NCI-H1105 (cell line): ENCODE data around the gene ZNF195.
"Not testable (repeated sequence)": the region's sequence is repeated elsewhere in the genome, so short reads cannot be mapped to it uniquely, and the experiment has no call there.

Experiments used
- DNase-seq: peaks from one replicate; lab custom pipeline; 2025; lab: John Stamatoyannopoulos, UW

Gene ZNF195

DNA sequence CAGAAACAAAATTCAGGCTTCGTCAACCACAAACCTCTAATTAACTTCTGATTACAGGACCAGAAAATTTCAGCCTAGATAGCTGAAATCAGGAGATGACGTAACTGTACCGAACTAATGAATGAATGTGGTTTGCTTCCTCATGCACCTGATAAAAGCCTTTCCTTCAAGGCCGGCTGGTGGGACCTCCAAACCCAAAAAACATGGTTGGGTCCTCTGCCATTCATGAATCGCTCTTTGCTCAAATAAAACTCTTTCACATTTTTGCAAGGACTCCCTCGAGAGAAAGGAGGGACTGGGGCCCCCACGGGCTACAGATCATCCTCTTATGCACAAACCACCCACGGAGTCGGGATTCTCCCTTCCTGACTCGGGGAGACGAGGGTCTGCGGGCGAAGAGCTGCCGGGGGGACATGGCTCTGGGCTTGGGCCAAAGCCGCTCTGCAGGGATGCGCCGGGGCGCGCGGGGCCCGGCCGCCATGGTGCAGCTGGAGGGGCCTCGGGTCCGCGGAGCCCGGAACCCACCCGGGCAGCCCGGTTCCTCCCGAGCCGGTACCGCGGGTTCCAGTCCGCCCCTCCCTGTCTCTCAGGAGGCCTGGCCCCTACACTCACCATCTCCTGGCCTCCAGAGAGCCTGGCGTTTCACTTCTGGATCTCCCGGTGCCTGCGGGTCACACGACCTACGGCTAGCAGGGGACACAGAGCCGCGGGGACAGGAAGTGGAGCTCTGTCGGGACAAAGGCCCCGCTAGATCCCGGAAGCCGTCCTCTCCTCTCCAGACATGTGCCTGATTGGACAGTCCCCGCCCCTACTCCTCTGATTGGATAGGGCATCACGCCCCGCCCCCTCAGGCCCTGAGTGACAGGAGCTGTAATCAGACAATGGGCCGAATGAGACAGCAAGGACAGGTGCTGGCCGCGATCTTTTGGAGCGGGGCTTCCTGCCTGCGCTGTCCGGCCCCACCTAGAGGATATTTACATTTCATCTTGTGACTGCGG is at the start of gene ZNF195:
Gene ZNF195 (minus strand): TSS at position 721 of the 998 bp plus-strand sequence. CDS start 106 bp downstream, at position 615.
- DNase-seq, result peak; percentile 99

DNA sequence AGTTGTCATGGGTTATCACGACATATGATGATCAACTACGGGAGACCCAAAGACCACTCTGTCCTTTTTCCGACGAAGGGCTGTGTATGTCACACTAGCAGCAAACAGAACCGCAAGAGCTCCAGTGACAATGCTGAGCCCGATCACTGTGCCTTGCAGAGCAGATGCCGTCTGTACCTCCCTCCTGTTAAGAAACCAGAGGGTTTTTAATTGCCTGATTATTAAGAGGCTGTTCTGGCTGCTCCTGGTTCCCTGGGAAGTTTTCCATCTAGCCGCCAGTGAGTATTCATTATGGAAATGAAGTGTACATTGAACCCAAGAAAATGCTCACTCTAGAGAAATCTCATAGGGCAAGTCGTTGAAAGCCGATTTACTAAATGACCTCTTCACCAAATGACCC is 49.1 kb upstream of the ZNF195 start:
- DNase-seq, result peak; percentile 15

DNA sequence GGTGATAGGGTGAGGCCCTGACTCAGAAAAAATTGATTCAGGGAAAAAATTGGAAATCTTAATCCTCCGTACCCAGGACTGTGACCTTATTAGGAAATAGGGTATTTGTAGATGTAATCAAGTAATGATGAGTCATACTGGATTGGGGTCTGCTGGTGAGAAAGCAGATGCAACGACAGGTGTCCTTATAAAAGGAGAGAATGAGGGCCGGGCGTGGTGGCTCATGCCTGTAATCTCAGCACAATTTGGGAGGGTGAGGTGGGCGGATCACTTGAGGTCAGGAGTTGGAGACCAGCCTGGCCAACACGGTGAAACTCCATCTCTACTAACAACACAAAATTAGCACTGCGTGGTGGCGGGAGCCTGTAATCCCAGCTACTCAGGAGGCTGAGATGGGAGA is 47.6 kb upstream of the ZNF195 start:
- DNase-seq, result not testable (repeated sequence)

DNA sequence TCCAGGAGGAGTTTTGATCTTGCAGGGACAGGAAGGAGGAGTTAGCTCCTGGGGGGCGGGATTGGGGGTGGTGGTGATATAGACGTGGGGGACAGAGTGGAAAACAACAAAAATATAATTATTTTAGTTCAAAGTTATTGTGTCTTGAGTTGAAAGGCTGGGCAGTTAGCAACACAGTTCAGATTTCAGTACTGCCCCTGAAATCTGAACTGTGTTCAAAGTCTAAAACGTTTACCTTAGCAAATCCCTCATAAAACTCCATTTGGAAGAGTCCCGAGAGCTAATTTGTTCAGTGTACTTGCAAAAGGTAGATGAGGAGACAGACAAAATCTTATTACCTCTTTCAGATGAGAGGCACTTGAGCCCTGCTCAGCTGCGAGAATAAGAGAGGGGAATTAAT is 45.0 kb upstream of the ZNF195 start:
- DNase-seq, result peak; percentile 13

DNA sequence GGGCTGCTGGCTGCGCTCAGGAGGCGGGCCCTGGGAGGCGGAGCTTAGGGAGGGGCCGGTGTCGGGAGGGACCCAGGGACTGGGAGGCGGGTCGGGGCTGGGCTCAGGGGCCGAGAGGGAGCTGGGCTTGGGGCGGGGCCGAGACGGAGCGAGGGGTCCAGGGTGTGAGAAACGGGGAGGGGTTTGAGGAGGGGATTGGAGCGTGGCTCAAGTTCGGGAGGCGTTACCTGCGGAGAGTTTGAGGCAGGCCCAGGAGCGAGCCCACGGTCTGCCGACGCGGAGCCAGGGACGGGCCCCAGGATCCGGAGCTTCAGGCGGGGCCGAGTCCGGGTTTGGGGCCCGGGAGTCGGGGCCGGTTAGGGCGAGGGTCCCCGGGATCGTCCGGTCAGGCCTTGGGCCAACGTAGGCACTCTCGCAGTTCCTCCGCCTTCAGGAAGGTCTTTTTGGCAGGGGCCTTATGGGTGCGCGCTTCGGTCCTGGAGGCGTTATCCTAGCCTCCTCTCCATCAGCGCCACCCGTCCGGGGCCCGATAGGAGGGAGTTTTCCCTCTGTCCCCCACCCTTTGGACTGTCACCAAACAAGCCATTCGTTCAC is 44.3 kb upstream of the ZNF195 start:
- DNase-seq, result not testable (repeated sequence)

DNA sequence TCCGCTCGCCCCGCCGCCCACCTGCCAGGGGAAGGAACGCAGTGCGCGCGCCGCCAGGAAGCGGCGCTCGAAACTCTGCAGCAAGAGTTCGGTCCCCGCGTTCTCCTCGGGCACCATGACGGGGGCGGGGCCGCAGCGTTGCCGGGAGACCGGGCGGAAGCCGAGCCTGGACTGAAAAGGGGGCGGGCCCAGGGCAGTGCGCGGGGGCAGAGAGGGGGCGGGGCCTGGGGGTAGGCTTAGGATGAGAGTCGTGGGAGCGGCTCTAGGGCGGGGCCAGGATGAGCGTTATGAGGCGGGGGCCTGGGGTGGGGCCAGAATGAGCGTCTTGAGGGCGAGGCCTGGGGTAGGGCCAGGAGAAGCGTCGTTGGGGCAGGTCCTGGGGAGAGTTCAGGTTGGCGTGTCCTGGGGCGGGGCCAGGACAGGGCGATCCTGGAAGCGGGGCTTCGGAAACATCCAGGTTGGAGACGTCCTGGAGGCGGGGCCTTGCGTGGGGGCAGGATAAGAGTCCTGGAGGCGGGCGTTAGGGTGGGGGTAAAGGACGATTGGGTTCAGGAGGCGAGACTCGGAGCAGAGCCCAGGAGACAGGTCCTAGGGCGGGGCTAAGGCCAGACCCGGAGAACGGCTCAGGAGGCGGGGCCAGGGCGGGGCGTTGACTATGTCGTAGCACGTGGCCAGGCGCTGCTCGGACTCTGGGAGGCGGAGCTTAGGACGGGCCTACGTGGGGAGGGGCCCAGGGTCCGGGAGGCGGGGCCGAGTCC is 43.6 kb upstream of the ZNF195 start:
- DNase-seq, result peak; percentile 99

DNA sequence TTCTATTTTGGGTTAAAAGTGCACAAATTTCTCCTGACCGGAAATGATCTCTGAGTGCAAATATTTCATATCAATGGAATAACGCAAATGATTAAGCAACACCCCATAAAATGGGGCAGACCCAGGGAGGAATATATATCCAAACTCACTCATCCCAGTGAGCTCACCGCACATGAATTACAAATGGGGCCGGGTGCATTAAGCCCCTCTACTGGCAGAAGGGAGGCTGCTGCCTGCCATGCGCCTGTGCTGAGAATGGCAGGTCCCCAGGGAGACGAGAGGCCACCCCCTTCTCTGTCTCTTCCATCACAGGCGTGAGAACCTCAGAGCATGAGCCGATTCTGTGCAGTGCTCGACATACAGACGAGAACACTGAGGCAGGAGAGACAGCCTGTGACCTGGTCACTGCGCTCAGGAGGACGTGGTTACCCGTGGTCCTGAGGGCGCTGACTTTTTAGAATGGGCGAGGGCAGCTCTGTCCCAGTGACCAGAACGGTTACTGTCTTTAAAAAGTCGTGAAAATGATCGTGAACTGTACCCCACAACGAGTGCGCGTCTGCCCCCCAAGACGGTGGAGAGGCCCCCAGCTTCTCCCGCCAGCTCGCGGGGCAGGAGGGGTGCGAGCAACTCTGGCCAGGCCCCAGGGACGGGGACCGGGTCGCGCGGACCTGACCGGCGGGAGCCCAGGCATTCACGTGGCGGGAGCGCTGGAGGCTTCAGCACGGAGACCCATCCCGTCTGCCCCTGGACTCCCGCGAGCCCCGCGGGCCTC is 42.8 kb upstream of the ZNF195 start:
- DNase-seq, result not testable (repeated sequence)

DNA sequence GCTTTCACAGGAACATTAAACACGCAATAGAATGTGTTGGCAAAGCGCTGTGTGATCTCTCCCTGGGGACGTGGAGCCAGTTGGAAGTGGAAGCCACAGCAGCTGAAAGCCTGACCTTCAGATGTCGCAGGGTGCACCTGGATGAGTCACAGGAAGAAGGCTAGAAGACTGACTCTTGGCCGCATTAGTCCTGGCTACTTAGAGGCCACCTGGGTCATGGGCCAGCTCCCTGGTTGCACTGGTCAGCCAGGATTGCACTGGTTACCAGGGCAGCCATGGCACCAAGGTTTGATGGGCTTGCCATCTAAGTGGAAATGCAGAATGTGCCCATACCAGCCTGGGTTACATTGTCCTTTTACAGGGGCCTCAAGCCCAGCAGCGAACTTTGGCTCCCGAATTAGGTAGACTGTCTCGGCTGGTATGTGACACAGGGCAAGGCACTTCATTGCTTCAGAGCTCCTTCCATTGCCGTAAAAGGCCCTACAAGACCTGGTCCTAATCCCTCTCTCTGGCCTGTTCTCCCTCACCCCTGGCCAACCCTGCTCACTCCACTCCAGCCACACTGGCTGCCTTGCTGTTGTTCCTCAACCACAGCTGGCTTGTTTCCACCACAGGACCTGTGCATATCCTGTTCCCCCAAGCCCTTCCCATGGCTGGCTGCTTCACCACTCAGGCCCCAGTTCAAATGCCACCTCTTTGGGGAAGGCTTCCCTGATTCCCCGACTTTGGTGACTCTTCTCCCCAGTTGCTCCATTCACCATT is 41.5 kb upstream of the ZNF195 start:
- DNase-seq, result not testable (repeated sequence)

DNA sequence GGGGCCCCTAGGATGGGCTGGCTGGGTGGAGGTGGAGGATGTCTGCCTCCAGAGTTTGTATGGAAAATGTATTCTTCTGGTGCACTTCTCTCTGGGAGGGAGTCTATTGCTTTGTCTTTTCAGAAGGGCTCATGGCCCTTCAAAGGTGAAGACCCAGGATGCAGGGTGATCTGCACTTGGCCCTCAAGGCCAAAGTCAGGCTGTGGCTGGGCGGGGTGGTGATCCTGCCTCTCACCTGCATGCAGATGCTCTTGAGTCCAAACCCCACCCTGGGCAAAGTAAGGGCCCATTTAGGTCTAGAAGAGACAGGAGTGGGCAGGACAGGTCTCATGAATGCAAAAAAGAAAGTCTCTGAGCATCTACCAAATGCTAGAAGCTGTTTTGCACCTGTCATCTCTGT is 40.5 kb upstream of the ZNF195 start:
- DNase-seq, result not testable (repeated sequence)

DNA sequence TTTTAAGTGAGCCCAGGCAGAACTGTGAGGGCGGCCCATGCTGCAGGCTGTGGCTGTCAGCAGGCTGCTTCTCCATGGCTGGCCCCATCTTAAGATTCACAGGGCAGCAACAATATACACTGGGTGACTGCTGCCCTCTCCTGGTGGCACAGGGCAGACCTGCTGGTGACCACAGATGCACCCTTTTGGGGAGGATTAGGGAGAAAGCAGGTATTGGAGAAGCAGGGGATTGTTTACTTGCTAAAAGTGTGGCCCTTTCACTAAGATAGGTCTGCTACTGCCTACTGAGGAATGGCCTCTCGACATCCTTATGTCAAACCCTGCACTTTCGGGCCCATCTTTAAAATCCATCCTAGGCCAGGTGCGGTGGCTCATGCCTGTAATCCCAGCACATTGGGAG is 38.1 kb upstream of the ZNF195 start:
- peak; percentile 35 for DNase-seq

DNA sequence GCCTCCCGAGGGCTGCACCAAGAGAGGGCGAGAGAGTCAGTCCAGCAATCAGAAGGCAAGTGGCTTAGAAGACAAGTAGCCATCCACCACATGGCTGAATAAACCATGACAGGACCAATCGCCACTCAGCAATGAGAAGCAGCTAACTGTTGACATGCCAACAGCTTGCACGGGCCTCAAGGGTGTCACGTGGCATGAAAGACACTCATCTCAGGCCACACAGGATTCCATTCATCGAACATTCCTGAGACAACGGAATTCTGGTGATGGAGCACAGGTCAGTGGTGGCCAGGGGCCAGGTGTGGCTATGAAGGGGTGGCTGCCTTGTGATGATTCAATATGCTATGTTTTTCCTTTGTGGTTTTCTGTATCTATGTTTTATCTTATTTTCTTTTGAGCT is 36.4 kb upstream of the ZNF195 start:
- DNase-seq, result not testable (repeated sequence)

DNA sequence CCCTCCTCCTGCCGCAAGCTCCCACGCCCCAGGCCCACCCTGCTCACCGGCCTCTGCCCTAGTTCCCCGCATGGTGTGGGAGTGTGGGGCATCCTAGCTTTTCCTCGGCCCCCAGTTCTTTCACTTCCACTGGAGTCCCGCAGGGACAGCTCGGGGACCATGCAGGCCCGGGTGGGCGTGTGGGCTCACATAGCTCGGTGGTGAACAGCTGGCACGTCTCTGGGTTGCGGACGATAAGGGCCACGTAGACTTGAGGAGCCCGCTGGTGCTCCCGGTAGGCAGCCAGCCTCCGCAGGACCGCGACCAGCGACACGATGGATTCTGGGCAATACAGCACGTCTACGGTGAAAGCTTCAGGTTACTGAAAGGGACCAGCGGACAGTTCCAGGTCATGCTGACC is 34.7 kb upstream of the ZNF195 start:
- DNase-seq, result not testable (repeated sequence)

DNA sequence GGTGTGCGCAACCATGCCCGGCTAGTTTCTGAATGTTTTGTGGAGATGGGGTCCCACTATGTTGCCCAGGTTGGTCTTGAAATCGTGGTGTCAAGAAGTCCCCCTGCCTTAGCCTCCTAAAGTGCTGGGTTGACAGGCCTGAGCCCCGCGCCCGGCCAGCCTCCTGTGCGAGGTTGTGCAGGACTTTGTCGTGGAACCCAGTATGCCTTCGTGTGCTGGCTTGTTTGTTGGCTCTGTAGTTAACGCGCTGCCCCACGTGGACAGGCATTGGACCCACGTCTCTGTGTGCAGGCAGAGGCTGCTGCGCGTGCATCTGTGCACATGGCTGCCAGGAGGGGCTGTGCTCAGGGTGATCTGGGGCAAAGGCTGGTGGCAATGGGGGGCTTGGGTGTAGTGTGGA is 33.9 kb upstream of the ZNF195 start:
- DNase-seq, result no peak

DNA sequence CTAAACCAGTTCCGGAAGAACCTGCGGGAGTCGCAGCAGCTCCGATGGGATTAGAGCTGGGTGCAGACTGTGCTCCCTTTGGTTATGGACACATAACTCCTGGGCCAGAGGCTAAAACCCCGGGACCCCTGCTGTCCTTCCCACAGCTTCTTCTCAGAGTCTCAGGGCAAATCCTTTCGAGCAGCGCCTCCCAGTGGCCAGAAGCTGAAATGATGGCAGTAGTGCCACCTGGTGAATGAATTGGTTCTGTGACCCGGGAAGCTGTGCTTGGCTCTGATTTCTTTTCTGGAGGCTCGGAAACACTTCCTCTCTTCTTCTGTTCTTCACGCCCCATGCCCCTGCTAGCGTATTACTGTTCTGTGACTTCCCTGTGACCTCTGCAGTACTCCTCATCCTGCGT is 29.8 kb upstream of the ZNF195 start:
- peak; percentile 28 for DNase-seq

DNA sequence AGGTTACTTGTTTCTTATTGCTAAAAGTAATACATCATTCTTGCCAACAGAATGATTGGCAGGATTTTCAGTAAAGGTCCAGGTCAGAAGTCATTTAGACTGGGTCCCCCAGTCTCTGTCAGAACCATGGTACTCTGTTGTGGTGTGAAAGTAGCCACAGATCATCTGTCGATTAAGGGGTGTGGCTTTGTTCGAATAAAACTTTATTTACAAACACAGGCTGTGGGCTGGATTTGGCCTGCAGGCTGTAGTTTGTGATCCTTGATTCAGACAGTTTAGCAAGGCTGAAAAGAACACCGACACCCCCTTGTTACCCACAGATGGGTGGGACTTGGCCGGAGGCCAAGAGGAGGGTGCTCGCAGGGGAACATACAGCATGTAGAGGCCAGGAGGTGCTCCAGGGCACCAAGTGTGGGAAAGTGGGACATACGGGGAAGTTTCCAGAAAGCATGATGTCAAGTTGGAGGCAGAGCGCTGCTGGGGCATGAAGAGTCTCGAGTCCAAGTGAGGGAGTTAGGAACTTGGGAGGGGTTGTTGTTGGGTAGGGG is 29.2 kb upstream of the ZNF195 start:
- not testable (repeated sequence) for DNase-seq

DNA sequence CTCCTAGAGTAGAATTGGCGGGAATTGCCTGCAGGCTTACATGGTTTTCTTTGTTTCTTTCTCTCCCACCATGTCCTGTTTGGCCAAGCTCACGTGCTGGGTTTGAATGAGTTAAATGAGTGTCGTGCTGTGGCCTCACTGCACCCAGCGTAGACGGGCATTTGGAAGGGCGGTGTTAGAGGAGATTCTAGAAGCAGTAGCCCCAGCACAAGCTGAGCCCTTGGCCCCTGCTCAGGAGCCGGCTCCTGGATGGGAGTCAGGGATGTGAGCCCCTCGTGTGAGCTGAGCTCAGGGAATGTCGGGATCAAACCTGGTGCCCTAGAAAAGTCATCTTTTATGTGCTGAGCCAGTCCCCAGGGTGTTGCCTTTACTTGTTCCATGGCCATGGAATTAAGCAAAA is 28.0 kb upstream of the ZNF195 start:
- not testable (repeated sequence) for DNase-seq

DNA sequence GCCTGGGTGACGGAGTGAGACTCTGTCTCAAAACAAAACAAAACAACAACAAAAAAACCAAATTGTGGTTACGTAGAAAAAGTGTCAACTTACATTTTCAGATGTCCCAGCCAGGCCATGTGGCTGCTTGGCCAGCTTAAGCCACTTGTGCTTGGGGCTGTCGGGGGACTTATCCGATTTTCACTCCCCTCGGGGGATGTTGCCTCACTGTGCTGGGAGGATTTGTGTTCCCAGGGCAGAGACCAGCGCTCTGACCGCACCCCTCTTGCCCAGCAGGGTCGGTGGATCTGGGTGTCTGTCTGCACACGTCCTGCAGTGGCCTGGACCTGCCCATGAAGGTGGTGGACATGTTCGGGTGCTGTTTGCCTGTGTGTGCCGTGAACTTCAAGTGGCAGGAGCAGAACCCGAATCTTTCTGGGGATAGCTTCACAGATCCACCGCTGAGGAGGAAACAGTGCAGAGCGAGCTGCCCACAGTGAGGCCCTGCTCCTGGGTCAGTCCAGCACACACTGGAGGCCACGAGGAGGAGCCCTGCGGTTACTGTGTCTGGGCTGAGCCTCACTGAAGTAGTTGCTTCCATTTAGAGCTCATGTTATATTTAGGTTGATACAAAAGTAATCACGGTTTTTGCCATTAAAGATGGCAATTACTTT is 27.4 kb upstream of the ZNF195 start:
- DNase-seq, result not testable (repeated sequence)

DNA sequence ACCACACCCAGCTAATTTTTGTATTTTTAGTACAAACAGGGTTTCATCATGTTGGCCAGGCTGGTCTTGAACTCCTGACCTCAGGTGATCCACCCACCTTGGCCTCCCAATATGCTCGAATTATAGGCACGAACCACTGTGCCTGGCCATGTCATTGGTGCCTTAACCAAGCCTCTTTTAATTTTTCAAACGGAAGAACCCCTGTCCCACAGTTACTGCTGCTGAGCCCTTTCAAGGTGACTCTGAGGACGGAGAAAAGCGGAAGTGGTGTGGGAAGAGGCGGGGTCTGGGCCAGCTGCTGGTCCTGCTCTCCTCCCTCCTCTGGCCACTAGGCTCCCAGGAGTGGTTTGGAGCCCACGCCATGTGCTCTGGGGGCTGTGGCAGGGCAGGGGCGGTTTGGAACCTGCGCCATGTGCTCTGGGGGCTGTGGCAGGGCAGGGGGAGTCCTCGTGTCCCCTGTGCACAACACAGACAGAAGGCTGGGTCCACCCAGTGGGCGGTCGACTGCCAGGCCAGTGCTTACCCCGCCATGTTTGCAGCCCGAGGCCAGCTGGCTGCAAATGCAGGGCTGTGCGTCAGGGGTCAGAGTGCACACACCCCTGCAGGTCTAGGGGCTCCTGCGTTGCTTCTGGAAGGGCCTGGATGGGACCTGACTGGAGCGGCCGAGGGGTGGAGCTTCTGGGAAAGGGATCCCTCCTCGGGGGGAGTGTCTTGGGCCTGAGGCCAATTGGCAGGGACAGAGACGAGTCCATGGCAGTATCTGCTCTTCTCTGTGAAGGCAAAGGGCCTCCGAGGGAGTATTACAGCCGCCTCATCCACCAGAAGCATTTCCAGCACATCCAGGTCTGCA is 25.4 kb upstream of the ZNF195 start:
- DNase-seq, result not testable (repeated sequence)

DNA sequence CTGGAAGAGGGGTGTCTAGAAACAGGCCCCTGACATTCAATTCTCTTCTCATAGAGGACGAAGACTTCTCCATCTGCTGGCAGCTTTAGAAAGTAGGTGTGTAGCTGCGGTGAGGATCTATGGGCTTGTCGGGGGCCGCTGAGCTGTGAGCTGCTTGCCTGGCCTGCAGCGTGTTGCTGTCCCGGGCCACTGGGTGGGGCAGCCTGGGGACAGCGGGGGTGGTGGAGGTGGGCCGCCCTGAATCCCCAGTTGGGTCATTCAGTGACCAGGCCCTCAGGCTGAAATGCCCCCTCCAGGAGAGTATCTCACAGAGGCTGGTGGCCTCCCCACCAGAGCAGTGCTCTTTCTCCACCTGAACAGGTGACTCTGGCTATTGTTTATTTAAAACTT is 23.9 kb upstream of the ZNF195 start:
- not testable (repeated sequence) for DNase-seq
